ENCODE measurements around the gene TAPT1. TPM values are rescaled to one million over a fixed set of nuclear protein-coding genes. Genes with fewer than 3 reads are reported as not detected.

TAPT1 gene
- total RNA-seq, 1 donor from 2014 or later = 28.5 TPM

DNA sequence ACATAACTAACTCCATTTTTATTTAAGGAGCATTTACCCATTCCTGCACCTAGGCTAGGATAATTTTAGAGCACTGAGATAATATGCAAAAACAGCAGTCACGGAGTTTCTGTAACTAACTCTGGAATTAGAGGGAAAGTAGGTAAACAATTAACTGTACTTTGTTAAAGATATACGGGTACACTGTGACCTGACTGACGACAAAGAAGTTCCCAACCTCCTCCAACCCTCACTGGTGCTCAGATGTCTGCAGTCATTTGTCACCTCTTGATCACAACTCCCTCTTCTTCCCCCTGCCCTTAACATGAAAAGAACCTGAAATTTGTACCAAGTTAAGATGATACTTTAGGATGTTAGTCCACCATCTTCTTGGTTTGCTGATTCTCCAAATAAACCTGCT is 42.0 kb upstream of the TAPT1 start:
- Histone ChIP-seq H3K4me1 (no peaks in the 10 kb centered on the region), H3K9me3 (no peaks in the 10 kb centered on the region), H3K36me3 (no peaks in the 10 kb centered on the region), H3K27ac (no peak overlapping the region), H3K27me3 (no peaks in the 10 kb centered on the region), H3K4me3 (no peak overlapping the region)
- no peak for DNase-seq (ENCODE audit: extremely low spot score in 2 of 2)
- intact Hi-C loops (cut with DNase I) = no loop called here
- TF ChIP-seq POLR2A (IDR thresholded peaks at IDR 0.05) = no peak
- no peak for TF ChIP-seq POLR2AphosphoS5 (IDR thresholded peaks at IDR 0.05; ENCODE audit: insufficient read depth in 1 of 2, low read depth in 1 of 2)
- TF ChIP-seq, protein P1, sequence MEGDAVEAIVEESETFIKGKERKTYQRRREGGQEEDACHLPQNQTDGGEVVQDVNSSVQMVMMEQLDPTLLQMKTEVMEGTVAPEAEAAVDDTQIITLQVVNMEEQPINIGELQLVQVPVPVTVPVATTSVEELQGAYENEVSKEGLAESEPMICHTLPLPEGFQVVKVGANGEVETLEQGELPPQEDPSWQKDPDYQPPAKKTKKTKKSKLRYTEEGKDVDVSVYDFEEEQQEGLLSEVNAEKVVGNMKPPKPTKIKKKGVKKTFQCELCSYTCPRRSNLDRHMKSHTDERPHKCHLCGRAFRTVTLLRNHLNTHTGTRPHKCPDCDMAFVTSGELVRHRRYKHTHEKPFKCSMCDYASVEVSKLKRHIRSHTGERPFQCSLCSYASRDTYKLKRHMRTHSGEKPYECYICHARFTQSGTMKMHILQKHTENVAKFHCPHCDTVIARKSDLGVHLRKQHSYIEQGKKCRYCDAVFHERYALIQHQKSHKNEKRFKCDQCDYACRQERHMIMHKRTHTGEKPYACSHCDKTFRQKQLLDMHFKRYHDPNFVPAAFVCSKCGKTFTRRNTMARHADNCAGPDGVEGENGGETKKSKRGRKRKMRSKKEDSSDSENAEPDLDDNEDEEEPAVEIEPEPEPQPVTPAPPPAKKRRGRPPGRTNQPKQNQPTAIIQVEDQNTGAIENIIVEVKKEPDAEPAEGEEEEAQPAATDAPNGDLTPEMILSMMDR (IDR thresholded peaks at IDR 0.05) = no peak

DNA sequence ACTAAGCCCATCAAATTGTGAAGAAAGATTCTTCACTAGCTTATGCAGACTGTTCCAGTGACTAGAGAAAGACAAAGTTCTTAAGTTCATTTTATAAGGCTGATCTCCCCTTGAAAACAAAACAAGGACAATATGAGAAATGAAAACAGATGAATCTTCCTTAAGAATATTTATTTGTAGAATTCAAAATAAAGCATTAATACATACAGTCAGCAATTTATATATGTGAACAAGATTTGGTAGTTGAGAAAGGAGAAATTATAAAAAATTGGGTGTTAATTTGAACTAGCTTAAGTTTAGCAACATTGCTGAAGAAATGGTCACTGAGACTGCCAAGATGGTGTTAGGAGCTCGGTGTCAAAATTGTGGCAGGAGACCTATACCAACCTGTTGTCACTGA is 41.4 kb upstream of the TAPT1 start:
- intact Hi-C loops (cut with DNase I) = no loop called here
- Histone ChIP-seq H3K27me3 (no peaks in the 10 kb centered on the region), H3K4me1 (no peaks in the 10 kb centered on the region), H3K4me3 (no peak overlapping the region), H3K9me3 (no peaks in the 10 kb centered on the region), H3K27ac (no peak overlapping the region), H3K36me3 (no peaks in the 10 kb centered on the region)
- TF ChIP-seq, protein P1 (IDR thresholded peaks at IDR 0.05) = no peak
- TF ChIP-seq POLR2AphosphoS5 (IDR thresholded peaks at IDR 0.05; ENCODE audit: insufficient read depth in 1 of 2, low read depth in 1 of 2) = no peak
- no peak for DNase-seq (ENCODE audit: extremely low spot score in 2 of 2)

DNA sequence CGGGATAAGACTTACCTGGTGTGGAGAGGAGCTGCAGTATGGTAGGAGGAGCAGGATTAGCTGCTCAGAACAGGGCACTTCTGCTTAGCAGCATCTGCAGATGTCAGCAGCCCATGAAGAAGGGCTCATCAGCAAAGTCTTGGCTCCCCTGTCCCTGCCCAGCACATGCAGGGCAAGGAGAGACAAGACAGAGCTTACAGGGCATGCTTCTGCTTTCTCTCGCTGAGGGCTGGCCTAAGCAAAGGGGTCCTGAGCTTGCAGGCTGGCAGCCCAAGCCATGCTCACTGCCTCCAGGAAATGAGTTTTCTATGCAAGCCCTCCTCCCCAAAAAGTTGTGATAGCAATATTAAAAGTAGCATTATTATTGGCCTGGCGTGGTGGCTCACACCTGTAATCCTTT is 39.5 kb upstream of the TAPT1 start:
- Histone ChIP-seq H3K36me3 (no peaks in the 10 kb centered on the region), H3K27ac (no peak overlapping the region), H3K4me3 (no peak overlapping the region), H3K27me3 (no peaks in the 10 kb centered on the region), H3K4me1 (no peaks in the 10 kb centered on the region), H3K9me3 (no peaks in the 10 kb centered on the region)
- intact Hi-C loops (cut with DNase I) = no loop called here
- TF ChIP-seq POLR2AphosphoS5 (IDR thresholded peaks at IDR 0.05; ENCODE audit: insufficient read depth in 1 of 2, low read depth in 1 of 2) (no peak), POLR2A (IDR thresholded peaks at IDR 0.05) (no peak)
- TF ChIP-seq, protein P1 (IDR thresholded peaks at IDR 0.05) = no peak
- no peak for DNase-seq (ENCODE audit: extremely low spot score in 2 of 2)

GRCh38 chr4:16264798-16265197 is 38.5 kb upstream of the TAPT1 start:
- Histone ChIP-seq H3K27ac (no peak overlapping the region), H3K27me3 (no peaks in the 10 kb centered on the region), H3K9me3 (no peaks in the 10 kb centered on the region), H3K4me3 (no peak overlapping the region), H3K36me3 (no peaks in the 10 kb centered on the region), H3K4me1 (no peaks in the 10 kb centered on the region)
- no peak for TF ChIP-seq POLR2AphosphoS5 (IDR thresholded peaks at IDR 0.05; ENCODE audit: insufficient read depth in 1 of 2, low read depth in 1 of 2)
- TF ChIP-seq, protein P1 (IDR thresholded peaks at IDR 0.05) = peak in 2 of 3 experiments; percentile 30 to 47
- DNase-seq (ENCODE audit: extremely low spot score in 2 of 2) = no peak
- intact Hi-C loops (cut with DNase I) = loop anchor here (5.0 kb wide), 1 partner anchor 237 kb away; no protein-coding TSS in a partner anchor

- H3K4me3 ChIP-seq = no peak overlapping the region
- no peaks in the 10 kb centered on the region for H3K4me1 ChIP-seq
- H3K9me3 ChIP-seq = no peaks in the 10 kb centered on the region
- TF ChIP-seq, protein P1 (IDR thresholded peaks at IDR 0.05) = no peak
- TF ChIP-seq POLR2A (IDR thresholded peaks at IDR 0.05) = no peak
- TF ChIP-seq POLR2AphosphoS5 (IDR thresholded peaks at IDR 0.05; ENCODE audit: insufficient read depth in 1 of 2, low read depth in 1 of 2) = no peak
- no peaks in the 10 kb centered on the region for H3K27me3 ChIP-seq
- H3K27ac ChIP-seq = no peak overlapping the region
- H3K36me3 ChIP-seq = no peaks in the 10 kb centered on the region
- intact Hi-C loops (cut with DNase I) = loop anchor here (5.0 kb wide), 1 partner anchor 236 kb away; no protein-coding TSS in a partner anchor
- DNase-seq (ENCODE audit: extremely low spot score in 2 of 2) = no peak
These were observed 36.8 kb upstream of the TAPT1 start for GRCh38 chr4:16263056-16263455.

All from vagina (tissue), 2 donors.